ENCODE results near the gene KCNS3.

- TF ChIP-seq POLR2AphosphoS5 (IDR thresholded peaks at IDR 0.05; ENCODE audit: low read depth, low read length), result no peak
- no peak for TF ChIP-seq POLR2A (IDR thresholded peaks at IDR 0.05; ENCODE audit: low read depth, low read length)
Observed at GRCh38 chr2:17869128-17869527, 9.3 kb upstream of the KCNS3 start.

Data from GM12891 (cell line).